SK-N-SH treated with all-trans-retinoic acid at 6 μM for 48 hours (cell line): ENCODE measurements around the gene SMARCAL1.

Source experiments
- ARNTL ChIP-seq: fragments of 450-650 bp; formaldehyde crosslinking; IDR thresholded peaks from 2 replicates; pipeline ENCODE4 v1.5.0; 2020; ENCODE audit warnings: low read depth, mild to moderate bottlenecking, moderate library complexity, borderline replicate concordance
- BACH2 ChIP-seq: fragments of 250-450 bp; sonication (Bioruptor Pico); IDR thresholded peaks from 2 replicates; pipeline ENCODE4 v1.9.0; 2021; ENCODE audit warnings: mild to moderate bottlenecking, borderline replicate concordance
- CREB5 ChIP-seq: fragments of 250-450 bp; sonication (Bioruptor Pico); IDR thresholded peaks from 2 replicates; pipeline ENCODE4 v1.5.1; 2020; ENCODE audit warnings: low read depth, mild to moderate bottlenecking, moderate library complexity
- CSDC2 ChIP-seq: fragments of 250-450 bp; sonication (Bioruptor Pico); IDR thresholded peaks from 2 replicates; pipeline ENCODE4 v1.5.0; 2020; ENCODE audit warnings: mild to moderate bottlenecking, moderate library complexity
- POU6F1 ChIP-seq: fragments of 250-450 bp; sonication (Bioruptor Pico); IDR thresholded peaks from 2 replicates; pipeline ENCODE4 v1.8.0; 2021; ENCODE audit warnings: low read depth, mild to moderate bottlenecking, moderate library complexity, borderline replicate concordance
- PPARA ChIP-seq: fragments of 250-450 bp; sonication (Bioruptor Pico); IDR thresholded peaks from 2 replicates; pipeline ENCODE4 v1.5.0; 2020; ENCODE audit warnings: mild to moderate bottlenecking, borderline replicate concordance
- RARB ChIP-seq: fragments of 250-450 bp; sonication (Bioruptor Pico); IDR thresholded peaks from 2 replicates; pipeline ENCODE4 v1.8.0; 2021; ENCODE audit warnings: mild to moderate bottlenecking, moderate library complexity
- TCF4 ChIP-seq: fragments of 250-450 bp; sonication (Bioruptor Pico); IDR thresholded peaks from 2 replicates; pipeline ENCODE4 v1.8.0; 2021; ENCODE audit warnings: mild to moderate bottlenecking, moderate library complexity, borderline replicate concordance
- ZC3H10 ChIP-seq: fragments of 250-450 bp; sonication (Bioruptor Pico); IDR thresholded peaks from 2 replicates; pipeline ENCODE4 v1.5.1; 2021; ENCODE audit warnings: mild to moderate bottlenecking, moderate library complexity
- ZFP3 ChIP-seq: fragments of 250-450 bp; sonication (Bioruptor Pico); IDR thresholded peaks from 2 replicates; pipeline ENCODE4 v1.5.0; 2020; ENCODE audit warnings: mild to moderate bottlenecking, moderate library complexity
- ZFP30 ChIP-seq: fragments of 450-650 bp; formaldehyde crosslinking; IDR thresholded peaks from 2 replicates; pipeline ENCODE4 v1.5.0; 2022; ENCODE audit warnings: mild to moderate bottlenecking, moderate library complexity
- ZNF70 ChIP-seq: fragments of 450-650 bp; formaldehyde crosslinking; IDR thresholded peaks from 2 replicates; pipeline ENCODE4 v1.5.0; 2020; ENCODE audit warnings: mild to moderate bottlenecking, moderate library complexity
- TF ChIP-seq, protein P1 (sequence below): fragments of 250-450 bp; sonication (Bioruptor Pico); IDR thresholded peaks from 2 replicates; pipeline ENCODE4 v1.8.0; 2020; ENCODE audit warnings: mild to moderate bottlenecking, moderate library complexity, borderline replicate concordance

GRCh38 chr2:216413882-216414281 is 1.6 kb downstream of the SMARCAL1 start:
- TF ChIP-seq ZFP30 (CRISPR knock-in tag) = no peak
- TF ChIP-seq ZNF70 (CRISPR knock-in tag) = no peak
- TF ChIP-seq BACH2 (CRISPR knock-in tag) = no peak
- no peak for TF ChIP-seq ARNTL
- no peak for TF ChIP-seq CSDC2 (CRISPR knock-in tag)
- no peak for TF ChIP-seq RARB (CRISPR knock-in tag)
- TF ChIP-seq, protein P1, sequence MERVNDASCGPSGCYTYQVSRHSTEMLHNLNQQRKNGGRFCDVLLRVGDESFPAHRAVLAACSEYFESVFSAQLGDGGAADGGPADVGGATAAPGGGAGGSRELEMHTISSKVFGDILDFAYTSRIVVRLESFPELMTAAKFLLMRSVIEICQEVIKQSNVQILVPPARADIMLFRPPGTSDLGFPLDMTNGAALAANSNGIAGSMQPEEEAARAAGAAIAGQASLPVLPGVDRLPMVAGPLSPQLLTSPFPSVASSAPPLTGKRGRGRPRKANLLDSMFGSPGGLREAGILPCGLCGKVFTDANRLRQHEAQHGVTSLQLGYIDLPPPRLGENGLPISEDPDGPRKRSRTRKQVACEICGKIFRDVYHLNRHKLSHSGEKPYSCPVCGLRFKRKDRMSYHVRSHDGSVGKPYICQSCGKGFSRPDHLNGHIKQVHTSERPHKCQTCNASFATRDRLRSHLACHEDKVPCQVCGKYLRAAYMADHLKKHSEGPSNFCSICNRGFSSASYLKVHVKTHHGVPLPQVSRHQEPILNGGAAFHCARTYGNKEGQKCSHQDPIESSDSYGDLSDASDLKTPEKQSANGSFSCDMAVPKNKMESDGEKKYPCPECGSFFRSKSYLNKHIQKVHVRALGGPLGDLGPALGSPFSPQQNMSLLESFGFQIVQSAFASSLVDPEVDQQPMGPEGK (CRISPR knock-in tag) = no peak
- TF ChIP-seq ZC3H10 (CRISPR knock-in tag) = no peak
- no peak for TF ChIP-seq PPARA (CRISPR knock-in tag)
- no peak for TF ChIP-seq CREB5 (CRISPR knock-in tag)
- no peak for TF ChIP-seq POU6F1
- no peak for TF ChIP-seq ZFP3 (CRISPR knock-in tag)
- no peak for TF ChIP-seq TCF4 (CRISPR knock-in tag)
